Daoy (cell line): ENCODE data around the gene SLCO3A1. TPM values are rescaled to one million over a fixed set of nuclear protein-coding genes. Genes with fewer than 3 reads are reported as not detected.
"Not testable (repeated sequence)": the region's sequence is repeated elsewhere in the genome, so short reads cannot be mapped to it uniquely, and the experiment has no call there.

Source experiments
- DNase-seq: peaks from one replicate; pipeline ENCODE4 v3.0.0-alpha.2; 2015; ENCODE audit warnings: low read depth
- total RNA-seq: library from RNA; depleted of rRNA; stranded (reverse); fragments of >200 nt; shearing (Covaris generic); gene quantifications from 2 replicates; pipeline ENCODE4 v1.2.3, GENCODE V29; 2014

Gene SLCO3A1
- total RNA-seq, 1 experiment from 2014 or later: 2.3 TPM

DNA sequence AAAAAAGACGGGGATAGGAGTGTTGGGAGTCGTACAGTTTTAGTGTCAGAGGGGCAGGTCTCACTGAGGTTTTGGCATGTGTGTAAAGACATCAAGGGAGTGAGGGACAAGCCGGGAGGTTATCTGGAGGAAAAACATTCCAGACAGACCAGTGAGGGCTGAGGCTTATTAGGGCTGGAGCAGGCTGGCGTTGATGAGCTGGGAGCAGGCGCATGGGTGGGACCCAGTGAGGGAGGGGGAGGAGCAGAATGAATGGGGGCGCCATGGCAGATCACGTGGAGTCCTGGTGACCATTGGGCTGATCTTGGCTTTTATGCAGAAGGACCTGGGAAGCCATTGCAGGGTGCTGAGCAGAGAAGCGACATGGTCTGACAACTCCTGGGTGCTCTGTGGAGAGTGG lies 180.2 kb downstream of the SLCO3A1 start:
- DNase-seq: no peak

DNA sequence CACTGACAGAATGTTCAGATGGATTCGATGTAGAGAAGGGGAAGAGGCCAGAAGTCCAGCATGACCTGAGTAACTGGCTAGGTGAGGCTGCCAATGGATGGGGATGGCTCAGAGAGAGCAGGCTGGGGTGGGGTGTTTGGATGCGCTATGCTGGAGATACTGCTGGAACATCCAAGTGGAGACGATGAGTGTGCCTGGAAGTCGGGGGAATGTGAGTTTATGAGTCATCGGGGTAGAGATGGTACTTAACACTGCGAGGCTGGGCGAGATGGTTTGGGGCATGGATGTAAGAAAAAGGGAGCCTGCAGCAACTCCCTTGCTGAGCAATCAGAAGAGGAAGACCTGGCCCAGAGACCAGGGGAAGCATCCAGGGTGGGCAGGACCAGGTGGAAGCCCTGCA lies 180.7 kb downstream of the SLCO3A1 start:
- DNase-seq: peak; percentile 16

GRCh38 chr15:92035551-92035950 lies 182.0 kb downstream of the SLCO3A1 start:
- no peak for DNase-seq

DNA sequence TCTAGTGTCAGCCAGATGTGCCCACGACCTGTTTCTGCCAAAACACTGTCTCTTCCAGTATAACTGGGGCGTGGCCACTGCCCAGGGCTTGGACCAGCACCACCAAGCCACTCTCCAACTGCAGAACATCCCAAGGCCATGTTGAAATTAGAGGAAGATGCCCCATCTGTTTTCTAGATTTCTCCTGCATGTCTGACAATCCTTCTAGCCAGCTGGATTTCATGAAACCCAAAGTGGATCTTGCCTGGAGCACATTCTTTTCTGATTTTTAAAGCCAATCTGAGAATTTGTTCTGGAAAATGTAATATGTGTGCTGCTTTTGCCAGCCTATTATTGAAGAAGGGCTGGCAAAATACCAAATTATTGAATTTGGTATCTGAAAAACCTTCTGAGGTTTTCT lies 182.5 kb downstream of the SLCO3A1 start:
- no peak for DNase-seq

DNA sequence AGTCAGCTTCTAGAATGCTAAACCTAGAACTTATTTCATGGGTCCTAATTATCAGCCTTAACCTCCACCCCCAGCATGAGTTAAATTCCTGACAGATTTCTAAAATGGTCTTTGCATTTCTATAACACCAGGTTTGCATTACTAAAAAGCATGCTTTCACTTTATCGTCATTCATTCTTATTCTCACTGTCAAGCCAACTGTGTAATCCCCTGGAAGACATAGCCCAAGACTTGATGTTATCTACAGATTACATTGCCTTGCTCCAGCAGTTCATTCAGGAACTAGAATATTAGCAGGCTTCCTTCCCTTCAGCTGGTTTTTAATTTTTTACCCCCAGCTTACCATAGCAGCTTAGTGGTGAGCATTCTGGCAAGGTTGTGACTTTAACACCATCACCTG lies 184.0 kb downstream of the SLCO3A1 start:
- no peak for DNase-seq

GRCh38 chr15:92040350-92040749 lies 186.8 kb downstream of the SLCO3A1 start:
- DNase-seq: no peak

DNA sequence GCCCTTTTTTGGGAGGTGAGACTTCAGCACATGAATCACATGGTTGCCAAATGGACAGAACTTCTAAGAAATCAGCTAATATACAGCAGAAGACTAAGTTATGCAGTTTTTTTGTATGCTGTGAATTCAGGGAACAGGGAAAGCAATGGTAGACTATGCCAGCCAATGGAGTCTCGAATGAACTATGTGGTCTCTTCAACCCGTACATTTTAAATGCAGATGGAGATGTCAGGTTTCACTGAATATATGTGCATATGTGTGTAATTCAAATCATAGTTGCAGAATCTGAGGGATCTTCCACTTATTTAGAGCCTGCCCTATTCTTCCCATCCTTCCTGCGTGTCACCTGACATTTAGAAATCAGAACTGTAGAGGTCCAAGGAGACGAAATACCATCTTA lies 187.9 kb downstream of the SLCO3A1 start:
- no peak for DNase-seq

DNA sequence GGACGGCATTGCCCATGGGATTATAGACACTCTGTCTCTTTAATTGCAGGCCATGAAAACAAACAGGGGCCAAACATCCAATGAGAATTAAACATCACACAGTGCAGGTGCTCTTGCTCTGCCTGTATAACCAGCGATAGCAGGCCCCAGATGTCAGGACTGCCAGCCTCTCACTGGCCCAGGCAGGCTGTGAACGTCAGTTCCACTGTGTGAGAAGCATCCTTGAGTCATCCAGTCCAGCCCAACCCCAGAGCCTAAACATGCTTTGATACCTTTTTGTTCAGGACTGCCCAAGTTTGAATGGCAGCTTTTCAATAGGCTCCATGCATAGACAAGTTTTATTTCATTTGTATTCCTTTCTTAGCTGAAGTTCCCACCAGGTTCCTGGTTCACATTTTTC lies 189.8 kb downstream of the SLCO3A1 start:
- no peak for DNase-seq

DNA sequence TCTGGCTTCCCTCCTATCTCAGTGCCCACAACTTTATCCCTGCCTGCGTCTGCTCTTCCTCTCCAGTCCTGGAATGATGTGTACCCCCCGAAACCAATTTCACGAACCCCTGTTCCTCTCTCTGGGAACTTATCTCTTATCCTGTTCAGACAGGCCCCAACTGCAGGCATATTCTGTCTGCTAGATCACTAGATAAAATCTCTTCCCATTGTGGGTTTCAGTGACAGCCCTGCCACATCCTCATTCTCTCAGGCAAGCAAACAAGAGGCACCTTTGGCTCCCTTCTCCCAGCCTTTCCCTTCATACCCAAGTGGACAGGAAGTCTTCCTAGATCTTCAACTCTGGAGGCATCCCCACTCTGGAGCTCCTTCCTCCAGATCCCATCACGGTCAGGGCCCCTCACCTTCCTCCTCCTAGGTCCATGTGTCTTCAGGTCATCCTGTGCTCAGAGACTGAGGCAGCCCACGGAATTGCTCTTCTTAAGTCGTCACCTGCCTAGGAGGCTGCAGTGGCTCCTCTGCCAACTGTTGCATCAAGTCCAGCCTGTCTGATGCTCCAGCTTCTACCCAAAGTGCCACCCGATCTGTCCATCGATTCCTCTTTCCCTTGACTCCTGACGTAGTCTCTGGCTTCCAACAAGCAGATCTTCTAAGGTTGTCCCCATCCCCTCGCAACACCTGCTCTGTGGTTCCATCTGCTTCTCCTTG lies 190.8 kb downstream of the SLCO3A1 start:
- DNase-seq: no peak

GRCh38 chr15:92047900-92048299 lies 194.4 kb downstream of the SLCO3A1 start:
- no peak for DNase-seq

DNA sequence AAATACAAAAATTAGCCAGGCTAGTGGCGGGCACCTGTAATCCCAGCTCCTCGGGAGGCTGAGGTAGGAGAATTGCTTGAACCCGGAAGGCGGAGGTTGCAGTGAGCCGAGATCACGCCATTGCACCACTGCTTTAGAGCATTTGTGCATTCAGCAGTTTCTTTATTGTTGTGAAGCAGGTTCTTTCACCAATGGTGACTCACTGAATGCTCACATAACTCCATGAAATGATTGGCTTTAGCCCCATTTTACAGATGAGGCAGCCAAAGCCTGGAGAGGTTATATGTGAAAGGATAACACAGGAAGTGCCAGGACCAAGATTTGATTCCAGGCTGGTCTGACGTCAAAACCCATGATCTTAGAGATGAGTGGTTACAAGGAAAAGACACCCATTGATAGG lies 195.2 kb downstream of the SLCO3A1 start:
- no peak for DNase-seq

DNA sequence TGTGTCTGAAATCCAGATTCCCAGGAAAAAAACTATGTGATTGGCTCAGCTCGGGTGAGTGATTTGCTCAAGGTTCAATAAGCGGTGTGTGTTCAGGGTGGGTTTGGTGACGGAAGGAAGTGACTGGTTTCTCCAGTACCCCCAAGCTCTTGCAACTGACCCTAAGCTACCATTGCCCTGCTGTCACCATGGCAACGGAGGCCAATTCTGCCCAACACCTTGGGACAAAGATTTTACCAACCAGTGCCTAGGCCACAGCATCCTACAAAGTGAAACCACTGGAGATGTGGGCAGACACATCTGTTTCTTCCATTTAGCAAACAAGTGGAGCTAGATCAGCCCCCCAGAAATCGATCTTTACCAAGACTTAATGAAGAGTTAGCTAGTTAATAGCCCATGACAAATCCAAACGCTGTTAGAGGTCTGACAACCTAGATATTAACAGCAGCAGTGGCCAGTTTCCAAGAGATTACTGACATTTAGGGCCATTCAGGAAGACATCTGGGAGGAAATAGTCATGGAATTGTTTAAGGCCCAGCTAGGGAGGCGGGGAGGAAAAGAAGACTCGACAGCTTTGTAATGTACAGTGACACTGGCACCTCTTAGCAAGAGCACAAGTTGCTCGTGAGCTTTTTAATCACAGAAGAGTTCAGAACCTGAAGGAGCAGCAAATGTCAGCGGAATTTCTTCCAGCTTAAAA lies 195.9 kb downstream of the SLCO3A1 start:
- DNase-seq: no peak

- DNase-seq: no peak
Observed at GRCh38 chr15:92050220-92050898, 196.9 kb downstream of the SLCO3A1 start.

DNA sequence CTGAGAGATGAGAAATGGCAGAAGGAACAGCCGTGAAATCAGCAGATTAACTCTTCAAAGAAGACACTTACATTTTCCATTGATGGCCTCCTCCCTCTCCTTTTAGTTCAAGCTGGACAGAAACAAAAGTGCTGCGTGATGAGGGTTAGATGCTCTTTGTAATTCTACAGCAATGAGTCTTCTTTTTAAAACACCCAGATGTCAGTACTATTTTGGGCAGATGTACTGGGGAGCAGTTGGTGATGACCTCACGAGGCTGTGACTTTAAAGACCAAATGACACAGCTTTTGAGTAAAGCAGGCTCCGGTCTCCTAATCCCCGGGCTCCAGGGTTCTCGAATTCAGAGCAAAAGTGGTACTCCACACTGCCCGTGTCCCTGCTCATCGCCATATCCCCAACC lies 198.2 kb downstream of the SLCO3A1 start:
- DNase-seq: no peak

GRCh38 chr15:92053753-92054316 lies 200.3 kb downstream of the SLCO3A1 start:
- no peak for DNase-seq

- no peak for DNase-seq
Observed at GRCh38 chr15:92056875-92057274, 203.4 kb downstream of the SLCO3A1 start.

DNA sequence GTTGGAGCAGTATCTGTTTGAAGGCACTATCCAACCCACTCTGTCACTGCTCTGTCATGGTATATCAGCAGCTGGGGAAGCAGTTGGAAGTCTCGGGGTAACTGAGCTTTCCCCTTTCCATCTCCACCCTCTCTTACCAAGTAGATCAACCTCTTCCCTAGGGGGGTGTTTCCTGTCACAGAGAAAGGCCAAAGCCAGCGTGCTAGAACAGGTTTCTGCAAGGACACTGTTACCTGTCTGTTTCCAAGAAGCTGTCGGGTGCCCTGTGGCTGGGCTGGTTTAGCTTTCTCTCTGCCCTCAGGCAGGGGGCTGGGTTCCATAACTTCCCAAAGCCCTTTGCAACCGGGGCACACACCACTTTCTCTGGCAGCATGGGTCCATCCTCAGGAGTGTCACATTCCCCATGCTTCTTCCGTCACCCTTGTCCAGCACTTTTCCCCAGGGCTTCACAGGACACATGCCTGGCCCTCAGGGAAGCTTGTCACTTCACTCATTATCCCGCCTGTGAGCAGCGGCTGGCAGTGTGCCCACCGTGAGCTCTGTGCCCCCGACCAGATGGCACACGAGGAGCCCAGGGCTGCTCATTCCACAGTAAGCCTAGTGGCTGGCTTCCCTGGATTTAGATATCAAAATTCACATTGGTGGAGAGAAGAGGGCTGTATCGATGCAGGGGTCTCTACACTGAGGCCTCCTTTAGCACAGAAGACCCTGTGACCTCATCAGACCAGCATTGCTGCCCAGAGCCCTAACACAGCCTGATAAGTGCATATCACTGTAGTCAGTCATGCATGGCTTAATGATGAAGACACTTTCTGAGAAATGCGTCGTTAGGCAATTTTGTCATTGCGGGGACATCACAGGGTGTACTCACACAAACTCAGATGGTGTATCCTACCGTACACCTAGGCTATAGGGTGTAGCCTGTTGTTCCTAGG lies 205.8 kb downstream of the SLCO3A1 start:
- DNase-seq: no peak

- not testable (repeated sequence) for DNase-seq
Observed at GRCh38 chr15:92059971-92060311, 206.4 kb downstream of the SLCO3A1 start.

GRCh38 chr15:92061511-92062195 lies 208.1 kb downstream of the SLCO3A1 start:
- no peak for DNase-seq

- DNase-seq: no peak
Observed at GRCh38 chr15:92062505-92062904, 209.0 kb downstream of the SLCO3A1 start.

GRCh38 chr15:92068121-92068520 lies 214.6 kb downstream of the SLCO3A1 start:
- no peak for DNase-seq
